GM21360 (cell line): ENCODE data around the gene PLEKHO1.

Source experiments
- ATAC-seq: cut with Tn5 transposase; IDR thresholded peaks from one replicate; pipeline ENCODE4 v1.9.1; 2021; ENCODE audit warnings: mild to moderate bottlenecking, moderate library complexity; ENCODE audit not compliant: unreplicated experiment

PLEKHO1 gene

DNA sequence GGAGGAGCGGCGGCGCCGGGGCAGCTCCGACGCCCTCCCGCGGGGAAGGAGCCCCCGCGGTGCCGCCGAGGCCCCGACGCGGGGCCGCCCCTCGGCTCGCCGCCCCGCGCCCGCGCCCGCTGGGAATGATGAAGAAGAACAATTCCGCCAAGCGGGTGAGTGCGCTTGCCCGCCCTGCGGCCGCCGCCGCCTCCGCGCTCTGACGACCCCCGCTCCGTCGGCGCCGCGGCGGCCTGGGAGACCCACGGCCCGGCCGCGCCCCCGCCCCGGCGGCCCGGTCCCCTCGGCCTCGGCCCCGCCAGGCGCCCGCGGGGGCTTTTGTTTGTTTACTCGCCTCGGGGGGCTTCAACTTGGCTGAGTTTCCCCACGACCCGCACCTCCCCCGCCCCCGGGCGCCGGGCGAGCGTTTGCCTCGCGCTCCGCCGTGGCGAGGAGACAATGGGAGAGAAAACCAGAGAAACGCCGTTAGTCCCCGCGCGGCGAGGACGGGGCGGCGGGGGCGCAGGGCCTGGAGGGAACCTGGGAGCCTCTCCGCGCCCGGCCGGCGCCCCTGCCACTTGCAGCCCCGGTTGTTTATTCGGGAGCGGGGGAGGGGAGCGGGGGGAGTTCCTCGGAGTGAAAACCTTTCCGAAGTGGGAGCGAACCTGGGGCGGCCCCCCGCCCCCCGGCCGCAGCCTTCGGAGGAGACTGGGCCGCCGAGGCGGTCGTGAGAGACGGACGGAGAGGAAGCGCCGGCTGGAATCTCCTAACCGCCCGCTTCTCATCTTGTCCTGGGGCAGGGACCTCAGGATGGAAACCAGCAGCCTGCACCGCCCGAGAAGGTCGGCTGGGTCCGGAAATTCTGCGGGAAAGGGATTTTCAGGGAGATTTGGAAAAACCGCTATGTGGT, 661 bp downstream of the PLEKHO1 start:
- no peak for ATAC-seq

DNA sequence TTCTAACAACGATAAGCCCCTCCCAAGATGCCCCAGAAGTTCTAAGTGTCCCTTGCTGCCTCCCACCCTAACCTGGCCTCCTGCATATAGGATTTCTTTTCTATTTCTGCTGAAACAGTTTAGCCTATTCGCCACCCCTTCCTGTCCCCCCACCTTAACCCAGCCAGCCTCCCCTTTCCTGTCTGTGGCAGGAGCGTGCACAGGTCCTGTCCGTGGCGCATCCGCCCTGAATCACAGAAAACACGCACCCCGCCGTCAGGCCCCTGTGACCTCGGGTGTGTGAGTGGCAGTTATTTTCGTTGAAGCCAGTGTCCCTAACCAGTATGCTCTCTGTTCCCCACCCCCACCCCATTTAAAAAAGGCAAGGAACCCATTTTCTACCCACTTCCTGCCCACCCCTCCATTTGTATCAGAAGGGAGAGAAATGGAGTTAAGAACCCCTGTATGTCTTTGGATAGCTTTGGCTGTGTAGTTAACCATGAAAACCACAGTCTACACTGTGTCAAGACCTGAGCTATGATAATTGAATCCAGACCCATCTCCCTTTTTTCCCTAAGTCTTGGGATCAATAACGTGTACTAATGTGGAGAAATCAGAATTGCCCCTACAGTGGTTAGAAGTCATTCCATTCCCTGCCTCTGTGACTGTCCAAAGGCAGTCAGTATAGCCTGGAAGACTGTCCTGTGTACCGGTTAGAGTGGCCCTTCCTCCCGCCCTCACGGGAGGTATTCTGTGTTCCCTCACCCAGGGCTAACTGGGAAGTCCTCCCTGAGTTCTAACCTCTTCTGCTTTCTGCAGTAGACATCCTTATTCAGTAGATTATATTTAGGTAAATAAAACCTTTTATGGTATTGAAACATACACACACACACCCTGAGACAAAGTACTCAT, 1.8 kb downstream of the PLEKHO1 start:
- ATAC-seq: no peak

- no peak for ATAC-seq
Observed at GRCh38 chr1:150152182-150152536, 2.4 kb downstream of the PLEKHO1 start.

DNA sequence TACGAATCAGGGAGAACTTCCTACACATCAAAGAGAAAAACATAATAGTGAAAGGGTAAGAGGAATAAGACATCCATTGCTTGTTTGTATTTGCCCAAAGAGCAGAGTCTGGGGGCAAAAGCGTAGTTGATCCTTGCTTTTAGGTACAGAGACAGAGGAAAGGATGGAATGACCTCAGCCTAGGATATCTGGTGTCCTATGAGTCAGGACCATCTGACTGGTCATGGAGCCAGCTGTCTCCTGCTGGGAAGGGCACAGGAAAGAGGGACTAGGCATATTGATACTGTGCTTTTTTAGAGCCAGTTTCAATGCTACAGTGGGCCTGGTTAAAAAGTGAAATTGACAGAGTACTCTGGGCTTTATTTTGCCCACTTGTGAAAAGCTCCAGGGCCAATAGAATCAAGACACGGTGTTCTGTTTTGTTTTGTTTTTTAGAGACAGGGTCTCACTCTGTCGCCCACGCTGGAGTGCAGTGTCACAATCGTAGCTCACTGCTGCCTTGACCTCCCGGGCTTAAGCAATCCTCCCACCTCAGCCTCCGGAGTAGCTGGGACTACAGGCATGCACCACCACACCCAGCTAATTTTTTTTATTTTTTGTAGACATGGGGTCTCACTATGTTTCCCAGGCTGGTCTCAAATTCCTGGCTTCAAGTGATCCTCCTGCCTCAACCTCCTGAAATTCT, 3.2 kb downstream of the PLEKHO1 start:
- no peak for ATAC-seq

GRCh38 chr1:150154143-150154542, 4.4 kb downstream of the PLEKHO1 start:
- no peak for ATAC-seq

- no peak for ATAC-seq
Observed at GRCh38 chr1:150155413-150156071, 5.8 kb downstream of the PLEKHO1 start.

DNA sequence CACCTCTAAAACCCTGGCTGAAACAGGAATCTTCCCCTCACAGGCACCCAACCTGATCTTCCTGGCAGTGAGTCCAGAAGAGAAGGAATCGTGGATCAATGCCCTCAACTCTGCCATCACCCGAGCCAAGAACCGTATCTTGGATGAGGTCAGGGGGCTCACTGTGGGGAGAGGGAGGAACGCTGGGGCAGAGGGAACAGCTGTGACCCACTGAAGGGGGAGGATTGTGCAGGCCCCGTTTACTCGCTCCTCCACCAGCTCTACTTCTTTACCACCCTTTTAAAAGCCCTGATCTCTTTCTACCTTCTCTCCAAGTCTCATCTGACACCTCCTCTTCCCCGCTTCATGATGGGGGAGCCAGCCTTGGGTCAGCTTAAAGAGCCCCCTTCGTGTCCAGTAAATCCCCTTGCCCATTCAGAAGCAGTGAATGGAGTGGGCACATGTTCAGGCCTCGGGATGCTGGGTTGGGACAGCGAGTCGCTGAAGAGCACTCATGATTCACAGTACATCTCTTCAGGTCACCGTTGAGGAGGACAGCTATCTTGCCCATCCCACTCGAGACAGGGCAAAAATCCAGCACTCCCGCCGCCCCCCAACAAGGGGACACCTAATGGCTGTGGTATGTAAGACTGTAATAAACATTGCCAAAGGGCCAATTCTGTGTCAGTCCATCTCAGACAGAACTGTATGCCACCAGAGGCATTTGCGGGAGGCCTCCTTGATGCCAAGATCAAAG, 7.3 kb downstream of the PLEKHO1 start:
- ATAC-seq: no peak

DNA sequence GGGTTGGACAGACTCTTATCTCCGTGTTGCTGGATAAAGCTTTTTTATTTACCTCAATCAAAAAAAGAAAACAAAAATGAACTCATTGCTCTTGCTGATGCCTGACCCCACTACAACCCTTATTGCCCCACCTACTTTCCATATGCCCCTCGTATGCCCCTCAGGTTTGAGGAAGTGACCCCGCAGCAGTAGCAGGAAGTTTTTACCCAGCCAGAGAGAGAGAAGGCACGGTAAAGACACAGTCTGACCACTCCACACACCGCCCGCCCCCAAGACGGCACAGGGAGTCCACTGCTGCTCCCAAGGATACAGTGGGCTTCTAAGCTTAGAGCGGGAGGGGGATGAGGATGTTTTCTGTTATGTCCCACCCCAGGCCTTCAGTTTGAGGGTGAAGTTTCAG, 9.8 kb downstream of the PLEKHO1 start:
- no peak for ATAC-seq

GRCh38 chr1:150160964-150161621, 11.4 kb downstream of the PLEKHO1 start:
- no peak for ATAC-seq

GRCh38 chr1:150161747-150162581, 12.2 kb downstream of the PLEKHO1 start:
- ATAC-seq: no peak

DNA sequence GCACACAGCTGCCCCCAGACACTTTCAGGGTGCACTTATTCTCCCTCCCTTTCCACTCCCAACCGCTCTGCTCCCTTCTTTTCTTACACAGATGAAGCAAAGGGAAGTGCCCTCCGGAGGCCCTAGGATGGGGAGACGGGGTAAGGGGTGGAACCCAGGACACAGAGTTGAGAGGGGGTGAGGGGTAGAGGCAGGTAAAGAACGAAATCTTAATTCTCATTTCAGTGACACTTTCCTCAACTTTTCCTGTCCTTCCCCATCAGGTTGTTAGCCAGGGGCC, 12.8 kb downstream of the PLEKHO1 start:
- ATAC-seq: no peak

DNA sequence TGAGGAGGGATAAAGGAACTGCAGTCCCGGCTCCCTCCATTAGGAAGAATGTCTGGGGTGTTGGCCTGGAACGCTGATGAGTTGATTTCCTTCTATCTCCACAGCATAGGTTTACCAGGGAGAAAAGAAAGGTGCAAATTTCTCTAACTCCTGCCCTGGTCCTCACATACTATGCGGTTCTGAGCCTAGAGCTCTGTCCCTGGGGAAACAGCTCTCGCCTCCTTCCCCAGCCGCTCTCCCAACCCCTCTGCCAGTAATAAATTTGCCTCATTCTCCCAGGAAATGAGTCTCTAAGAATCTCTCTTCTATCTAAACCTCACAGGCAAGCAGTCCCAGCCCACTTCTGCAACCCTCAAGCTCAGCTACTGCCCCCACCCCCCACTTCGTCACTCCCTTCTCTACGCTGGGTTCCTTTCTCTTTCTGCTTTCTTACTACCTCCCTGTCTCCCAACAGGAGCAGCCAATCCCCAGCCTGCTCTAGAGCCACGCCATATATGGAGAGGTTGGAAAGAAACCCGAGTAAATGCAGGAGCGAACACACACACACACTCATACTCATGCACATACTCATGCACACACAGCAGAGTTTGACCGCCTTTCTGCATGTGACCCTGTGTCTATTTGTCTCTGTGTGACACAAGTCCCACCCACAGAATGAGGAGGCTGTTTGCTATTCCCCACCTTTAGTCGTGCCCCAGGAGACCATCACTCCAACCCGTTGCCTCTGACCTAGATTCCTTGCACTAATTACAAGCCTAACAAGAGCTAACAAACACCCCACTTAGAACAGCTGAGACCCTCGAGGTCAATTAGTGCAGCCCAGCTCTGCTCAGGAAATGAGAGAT, 13.4 kb downstream of the PLEKHO1 start:
- ATAC-seq: peak; percentile 30

DNA sequence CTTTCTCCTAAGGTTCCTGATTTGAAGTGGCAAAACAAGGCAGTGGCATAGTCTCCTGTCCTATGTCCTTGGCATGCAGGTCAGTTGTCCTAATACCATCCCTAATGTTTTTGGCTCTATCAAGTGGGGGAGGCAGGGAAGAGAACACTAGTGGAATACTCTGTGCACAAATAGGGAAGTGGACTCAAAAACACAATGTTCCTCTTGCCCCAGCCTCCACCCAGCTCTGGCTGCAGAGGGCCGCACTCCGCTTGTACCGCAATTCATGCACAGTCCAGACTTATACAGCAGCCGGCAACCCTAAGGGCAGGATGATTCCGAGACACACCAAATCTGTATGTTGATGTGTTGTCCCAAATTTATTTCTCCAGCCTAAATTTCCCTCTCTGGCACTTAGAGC, 14.5 kb downstream of the PLEKHO1 start:
- no peak for ATAC-seq

DNA sequence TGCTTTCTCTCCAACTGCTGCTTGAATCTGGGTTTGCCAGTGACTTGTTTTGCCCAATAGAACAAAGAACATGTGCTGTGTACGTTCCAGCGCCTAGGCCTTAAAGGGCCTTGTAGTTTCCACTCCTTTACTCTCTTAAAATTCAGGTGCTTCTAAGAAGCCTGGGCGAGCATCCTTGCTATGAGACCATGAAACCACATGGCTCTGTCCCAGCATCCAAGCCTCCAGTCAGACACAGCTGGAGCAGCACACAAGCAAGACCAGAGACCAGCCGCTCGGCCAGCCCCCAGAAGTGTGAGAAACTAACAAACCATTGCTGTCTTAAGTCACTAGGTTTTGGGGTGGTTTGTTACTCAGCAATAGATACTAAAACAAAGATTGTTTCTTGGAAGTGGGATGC, 15.1 kb downstream of the PLEKHO1 start:
- no peak for ATAC-seq

DNA sequence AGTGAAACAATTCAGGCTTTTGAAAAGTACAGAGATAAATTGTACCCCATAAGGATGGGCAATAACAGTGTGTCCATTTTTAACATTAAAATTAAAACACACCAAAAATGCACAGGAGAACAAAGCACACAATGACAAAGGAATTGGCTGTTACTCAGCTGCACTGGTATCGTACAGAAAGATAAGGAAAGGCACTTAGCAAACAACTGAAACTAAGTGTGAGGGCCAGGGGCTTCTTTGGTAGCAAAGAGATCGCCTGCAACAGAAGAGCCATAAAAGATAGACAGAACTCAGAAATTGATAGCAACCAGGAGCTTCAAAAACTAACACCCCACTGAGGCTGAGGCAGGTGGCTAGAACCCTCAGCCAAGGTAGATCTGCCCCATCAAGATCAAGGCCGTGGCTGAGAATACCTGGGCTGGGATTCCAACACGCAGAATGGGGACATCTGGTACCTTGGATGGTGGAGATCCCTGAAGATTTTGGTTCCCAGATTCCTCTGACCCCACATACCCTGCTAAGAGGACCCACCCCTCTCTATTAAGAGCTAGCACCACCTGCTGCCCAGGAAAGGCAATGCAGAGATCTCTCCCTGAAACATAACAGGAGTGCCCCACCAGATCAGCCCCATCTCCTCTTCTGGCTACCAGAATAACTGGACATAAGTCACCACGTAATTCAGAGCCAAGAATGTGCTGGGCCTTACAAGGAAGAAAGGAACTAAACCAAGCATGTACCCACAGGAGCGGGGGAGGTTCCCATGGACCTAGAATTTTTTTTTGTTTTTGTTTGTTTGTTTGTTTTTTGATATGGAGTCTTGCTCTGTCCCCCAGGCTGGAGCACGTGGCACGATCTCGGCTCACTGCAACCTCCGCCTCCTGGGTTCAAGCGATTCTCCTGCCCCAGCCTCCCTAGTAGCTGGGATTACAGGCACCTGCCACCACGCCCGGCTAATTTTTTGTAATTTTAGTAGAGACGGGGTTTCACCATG, 16.2 kb downstream of the PLEKHO1 start:
- no peak for ATAC-seq

DNA sequence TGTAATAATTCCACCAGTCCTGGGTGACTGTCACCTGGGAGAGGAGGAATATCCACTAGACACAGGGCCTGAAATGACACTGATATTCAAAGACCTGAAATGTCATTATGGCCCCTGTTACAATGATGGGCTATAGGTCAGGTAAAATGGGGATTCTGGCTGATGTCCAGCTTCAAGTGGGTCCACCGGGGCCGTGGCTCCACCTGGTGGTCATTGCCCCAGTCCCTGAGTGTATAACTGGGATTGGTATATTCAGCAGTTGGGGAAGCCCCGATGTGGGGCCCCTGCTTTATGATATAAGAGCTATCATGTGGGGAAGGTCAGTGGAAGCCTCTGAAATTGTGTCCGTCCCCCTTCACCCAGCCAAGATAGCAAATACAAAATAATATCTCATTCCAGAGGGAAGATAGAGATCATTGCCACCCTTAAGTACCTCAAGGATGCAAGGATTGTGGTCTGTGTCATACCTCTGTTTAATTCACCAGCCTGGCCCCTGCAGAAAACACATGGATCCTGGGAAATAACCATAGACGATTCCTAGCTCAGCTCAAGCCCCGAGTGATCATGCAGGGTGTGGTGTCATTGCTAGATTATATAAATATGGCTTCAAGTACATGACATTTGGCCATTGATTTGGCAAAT, 19.4 kb downstream of the PLEKHO1 start:
- ATAC-seq: no peak
